ENCODE data around the gene ZNF593.

Gene ZNF593

DNA sequence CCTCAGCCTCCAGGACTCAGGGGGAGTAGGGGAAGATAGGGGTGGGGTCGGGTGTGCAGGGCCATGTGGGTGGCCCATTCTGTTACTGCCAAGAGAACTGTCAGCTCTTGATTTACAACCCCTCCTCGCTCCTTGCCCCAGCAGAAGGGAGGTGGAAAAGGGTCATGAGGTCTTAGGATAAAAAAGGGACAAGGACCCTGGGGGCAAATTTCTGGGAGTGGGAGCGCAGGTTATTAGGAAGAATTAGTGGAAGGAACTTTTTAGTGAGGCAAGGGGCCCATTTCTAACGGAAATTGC is 10.0 kb upstream of the ZNF593 start:
- no peak for DNase-seq (ENCODE audit: extremely low read depth, insufficient read length)
- H3K4me3 ChIP-seq (replicated peaks; ENCODE audit: low read depth, low read length): no peak overlapping the region
- no peak for TF ChIP-seq CTCF (IDR thresholded peaks at IDR 0.05; ENCODE audit: insufficient read depth, low read length, poor library complexity, severe bottlenecking)
- H3K27me3 ChIP-seq (replicated peaks; ENCODE audit: control insufficient read depth, insufficient read depth, low read length): peaks cover 6% of the 10 kb centered on the region
- no peaks in the 10 kb centered on the region for H3K36me3 ChIP-seq (ENCODE audit: control insufficient read depth, insufficient read depth, low read length)

GRCh38 chr1:26160527-26161414 is 8.9 kb upstream of the ZNF593 start:
- no peak for DNase-seq (ENCODE audit: extremely low read depth, insufficient read length)
- TF ChIP-seq CTCF (IDR thresholded peaks at IDR 0.05; ENCODE audit: insufficient read depth, low read length, poor library complexity, severe bottlenecking): no peak
- Histone ChIP-seq H3K4me3 (replicated peaks; ENCODE audit: low read depth, low read length) (no peak overlapping the region), H3K36me3 (ENCODE audit: control insufficient read depth, insufficient read depth, low read length) (no peaks in the 10 kb centered on the region), H3K27me3 (replicated peaks; ENCODE audit: control insufficient read depth, insufficient read depth, low read length) (peaks cover 3% of the 10 kb centered on the region)

- peak overlapping the region; percentile 15; the same call in 1 of the 2 replicates for H3K4me3 ChIP-seq (replicated peaks; ENCODE audit: low read depth, low read length)
- no peaks in the 10 kb centered on the region; the same call in none of the 2 replicates for H3K27me3 ChIP-seq (replicated peaks; ENCODE audit: control insufficient read depth, insufficient read depth, low read length)
- no peak for DNase-seq (ENCODE audit: extremely low read depth, insufficient read length)
- no peaks in the 10 kb centered on the region for H3K36me3 ChIP-seq (ENCODE audit: control insufficient read depth, insufficient read depth, low read length)
- TF ChIP-seq CTCF (IDR thresholded peaks at IDR 0.05; ENCODE audit: insufficient read depth, low read length, poor library complexity, severe bottlenecking): no peak
Measured at GRCh38 chr1:26161415-26162219, 8.1 kb upstream of the ZNF593 start.

GRCh38 chr1:26162220-26162709 is 7.4 kb upstream of the ZNF593 start:
- H3K4me3 ChIP-seq (replicated peaks; ENCODE audit: low read depth, low read length): peak overlapping the region; percentile 15; the same call in 1 of the 2 replicates
- no peak for DNase-seq (ENCODE audit: extremely low read depth, insufficient read length)
- TF ChIP-seq CTCF (IDR thresholded peaks at IDR 0.05; ENCODE audit: insufficient read depth, low read length, poor library complexity, severe bottlenecking): no peak

DNA sequence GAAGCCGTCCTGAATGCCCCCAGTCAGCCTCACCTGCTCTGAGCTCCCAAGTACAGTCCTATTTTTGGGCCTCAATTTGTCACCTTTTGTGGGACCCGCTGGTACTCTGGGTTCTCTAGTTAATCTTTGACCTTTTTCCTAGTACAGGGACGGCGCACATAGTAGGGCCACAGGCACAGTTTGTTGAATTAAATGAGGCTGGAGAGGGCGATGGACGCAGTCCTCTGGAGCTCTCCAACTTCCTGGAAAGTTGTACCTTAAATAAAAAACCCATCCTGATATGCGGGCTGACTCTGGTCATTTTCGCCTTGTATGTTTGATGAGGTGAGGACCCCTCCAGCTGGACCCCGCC is 6.0 kb upstream of the ZNF593 start:
- no peak for TF ChIP-seq CTCF (IDR thresholded peaks at IDR 0.05; ENCODE audit: insufficient read depth, low read length, poor library complexity, severe bottlenecking)
- Histone ChIP-seq H3K36me3 (ENCODE audit: control insufficient read depth, insufficient read depth, low read length) (no peaks in the 10 kb centered on the region), H3K4me3 (replicated peaks; ENCODE audit: low read depth, low read length) (no peak overlapping the region), H3K27me3 (replicated peaks; ENCODE audit: control insufficient read depth, insufficient read depth, low read length) (no peaks in the 10 kb centered on the region; the same call in none of the 2 replicates)
- no peak for DNase-seq (ENCODE audit: extremely low read depth, insufficient read length)

More at GRCh38 chr1:26162220-26162709, 7.4 kb upstream of the ZNF593 start:
- Histone ChIP-seq H3K27me3 (replicated peaks; ENCODE audit: control insufficient read depth, insufficient read depth, low read length) (no peaks in the 10 kb centered on the region; the same call in none of the 2 replicates), H3K36me3 (ENCODE audit: control insufficient read depth, insufficient read depth, low read length) (no peaks in the 10 kb centered on the region)

Data from GM06990 (cell line).